ENCODE data around the gene TMEM33.

The TMEM33 gene

GRCh38 chr4:41939016-41939626 is 3.9 kb downstream of the TMEM33 start:
- DNase-seq (ENCODE audit: low read depth), result no peak

- DNase-seq (ENCODE audit: low read depth), result no peak
These were observed 5.6 kb downstream of the TMEM33 start for GRCh38 chr4:41940834-41941233.

- no peak for DNase-seq (ENCODE audit: low read depth)
These were observed 8.3 kb downstream of the TMEM33 start for GRCh38 chr4:41943506-41943905.

- no peak for DNase-seq (ENCODE audit: low read depth)
These were observed 8.9 kb downstream of the TMEM33 start for GRCh38 chr4:41944089-41944488.

GRCh38 chr4:41949531-41949930 is 14.3 kb downstream of the TMEM33 start:
- no peak for DNase-seq (ENCODE audit: low read depth)

- DNase-seq (ENCODE audit: low read depth), result no peak
These were observed 22.4 kb downstream of the TMEM33 start for GRCh38 chr4:41957634-41958033.

- no peak for DNase-seq (ENCODE audit: low read depth)
These were observed 27.9 kb downstream of the TMEM33 start for GRCh38 chr4:41963105-41963504.

GRCh38 chr4:41964401-41964800 is 29.2 kb downstream of the TMEM33 start:
- no peak for DNase-seq (ENCODE audit: low read depth)

GRCh38 chr4:41967392-41967791 is 32.2 kb downstream of the TMEM33 start:
- DNase-seq (ENCODE audit: low read depth), result no peak

- DNase-seq (ENCODE audit: low read depth), result no peak
These were observed 34.4 kb downstream of the TMEM33 start for GRCh38 chr4:41969671-41970070.

GRCh38 chr4:41975341-41975740 is 40.1 kb downstream of the TMEM33 start:
- DNase-seq (ENCODE audit: low read depth), result no peak

GRCh38 chr4:41976775-41977516 is 41.7 kb downstream of the TMEM33 start:
- no peak for DNase-seq (ENCODE audit: low read depth)

- no peak for DNase-seq (ENCODE audit: low read depth)
These were observed 42.5 kb downstream of the TMEM33 start for GRCh38 chr4:41977709-41978108.

GRCh38 chr4:41981456-41981855 is 46.2 kb downstream of the TMEM33 start, which contains the start of gene DCAF4L1:
DCAF4L1 (plus strand) TSS chr4:41981756; CDS start chr4:41981793, 37 bp downstream.
- DNase-seq (ENCODE audit: low read depth), result no peak

- no peak for DNase-seq (ENCODE audit: low read depth)
These were observed 47.5 kb downstream of the TMEM33 start for GRCh38 chr4:41982716-41983115.

- no peak for DNase-seq (ENCODE audit: low read depth)
These were observed 49.9 kb downstream of the TMEM33 start for GRCh38 chr4:41985151-41985550.

GRCh38 chr4:41989994-41990364 is 54.8 kb downstream of the TMEM33 start:
- no peak for DNase-seq (ENCODE audit: low read depth)

GRCh38 chr4:41990365-41991111 is 55.3 kb downstream of the TMEM33 start, which contains the start of gene SLC30A9:
SLC30A9 (plus strand) TSS chr4:41990530; CDS start chr4:41990652, 122 bp downstream.
- peak; percentile 74 for DNase-seq (ENCODE audit: low read depth)

- DNase-seq (ENCODE audit: low read depth), result no peak
These were observed 56.9 kb downstream of the TMEM33 start for GRCh38 chr4:41991916-41992767.

GRCh38 chr4:41992967-41993857 is 58.0 kb downstream of the TMEM33 start:
- no peak for DNase-seq (ENCODE audit: low read depth)

GRCh38 chr4:41994461-41994985 is 59.3 kb downstream of the TMEM33 start:
- no peak for DNase-seq (ENCODE audit: low read depth)
